NCI-H526 treated with DMSO at 0.1 percent for 48 hours (cell line): ENCODE measurements around the gene C1orf216.
"Not testable (repeated sequence)": the region's sequence is repeated elsewhere in the genome, so short reads cannot be mapped to it uniquely, and the experiment has no call there.

Source experiments
- DNase-seq: peaks from one replicate; lab custom pipeline; 2025; lab: John Stamatoyannopoulos, UW

C1orf216 gene

GRCh38 chr1:35706846-35707600, 11.7 kb downstream of the C1orf216 start:
- DNase-seq = peak; percentile 59

- peak; percentile 89 for DNase-seq
Observed at GRCh38 chr1:35702508-35702907, 16.2 kb downstream of the C1orf216 start.

- not testable (repeated sequence) for DNase-seq
Observed at GRCh38 chr1:35699152-35699551, 19.5 kb downstream of the C1orf216 start.

- DNase-seq = no peak
Observed at GRCh38 chr1:35692317-35692716, 26.4 kb downstream of the C1orf216 start.

- DNase-seq = no peak
Observed at GRCh38 chr1:35691571-35692220, 27.0 kb downstream of the C1orf216 start.

GRCh38 chr1:35691080-35691479, 27.6 kb downstream of the C1orf216 start:
- DNase-seq = no peak

GRCh38 chr1:35690103-35690502, 28.6 kb downstream of the C1orf216 start:
- not testable (repeated sequence) for DNase-seq

- no peak for DNase-seq
Observed at GRCh38 chr1:35688161-35688560, 30.5 kb downstream of the C1orf216 start.

GRCh38 chr1:35683012-35683411, 35.7 kb downstream of the C1orf216 start:
- no peak for DNase-seq

GRCh38 chr1:35680271-35680670, 38.4 kb downstream of the C1orf216 start:
- no peak for DNase-seq

- no peak for DNase-seq
Observed at GRCh38 chr1:35675773-35676172, 42.9 kb downstream of the C1orf216 start.

- no peak for DNase-seq
Observed at GRCh38 chr1:35674111-35674510, 44.6 kb downstream of the C1orf216 start.

GRCh38 chr1:35672116-35672515, 46.6 kb downstream of the C1orf216 start:
- no peak for DNase-seq

GRCh38 chr1:35668506-35668905, 50.2 kb downstream of the C1orf216 start:
- DNase-seq = no peak

GRCh38 chr1:35666916-35667315, 51.8 kb downstream of the C1orf216 start:
- no peak for DNase-seq

GRCh38 chr1:35666216-35666615, 52.5 kb downstream of the C1orf216 start:
- DNase-seq = no peak
